ENCODE results near the gene ACY1.

The ACY1 gene

GRCh38 chr3:51945926-51946705 is 37.2 kb upstream of the ACY1 start:
- no peak for DNase-seq (ENCODE audit: low read depth in 2 of 2)

- DNase-seq (ENCODE audit: low read depth in 2 of 2): no peak
Measured at GRCh38 chr3:51946796-51947195, 36.5 kb upstream of the ACY1 start.

- no peak for DNase-seq (ENCODE audit: low read depth in 2 of 2)
Measured at GRCh38 chr3:51947215-51947900, 36.0 kb upstream of the ACY1 start.

- no peak for DNase-seq (ENCODE audit: low read depth in 2 of 2)
Measured at GRCh38 chr3:51948016-51948580, 35.2 kb upstream of the ACY1 start.

- DNase-seq (ENCODE audit: low read depth in 2 of 2): no peak
Measured at GRCh38 chr3:51949121-51949520, 34.2 kb upstream of the ACY1 start.

GRCh38 chr3:51950899-51951298 is 32.4 kb upstream of the ACY1 start:
- DNase-seq (ENCODE audit: low read depth in 2 of 2): no peak

- DNase-seq (ENCODE audit: low read depth in 2 of 2): no peak
Measured at GRCh38 chr3:51953445-51953844, 29.9 kb upstream of the ACY1 start.

GRCh38 chr3:51954105-51954504 is 29.2 kb upstream of the ACY1 start:
- no peak for DNase-seq (ENCODE audit: low read depth in 2 of 2)

GRCh38 chr3:51954713-51955112 is 28.6 kb upstream of the ACY1 start:
- no peak for DNase-seq (ENCODE audit: low read depth in 2 of 2)

GRCh38 chr3:51955175-51955892 is 28.0 kb upstream of the ACY1 start, which contains the start of gene GPR62:
Gene GPR62, plus strand, starts transcription at chr3:51955381. Its CDS starts 272 bp downstream, at chr3:51955653.
- DNase-seq (ENCODE audit: low read depth in 2 of 2): no peak

GRCh38 chr3:51955893-51956770 is 27.2 kb upstream of the ACY1 start:
- peak in 1 of 2 donors; percentile 19 for DNase-seq (ENCODE audit: low read depth in 2 of 2)

GRCh38 chr3:51957520-51958205 is 25.7 kb upstream of the ACY1 start:
- no peak for DNase-seq (ENCODE audit: low read depth in 2 of 2)

GRCh38 chr3:51958603-51959521 is 24.5 kb upstream of the ACY1 start:
- DNase-seq (ENCODE audit: low read depth in 2 of 2): no peak

GRCh38 chr3:51959651-51960050 is 23.7 kb upstream of the ACY1 start:
- DNase-seq (ENCODE audit: low read depth in 2 of 2): no peak

- DNase-seq (ENCODE audit: low read depth in 2 of 2): no peak
Measured at GRCh38 chr3:51960386-51960785, 22.9 kb upstream of the ACY1 start.

GRCh38 chr3:51961011-51961410 is 22.3 kb upstream of the ACY1 start:
- DNase-seq (ENCODE audit: low read depth in 2 of 2): no peak

GRCh38 chr3:51961602-51962569 is 21.4 kb upstream of the ACY1 start:
- no peak for DNase-seq (ENCODE audit: low read depth in 2 of 2)

GRCh38 chr3:51962854-51963530 is 20.3 kb upstream of the ACY1 start:
- no peak for DNase-seq (ENCODE audit: low read depth in 2 of 2)
